HG03571 (cell line): Measurements from ENCODE around the gene LDAH.
"Not testable (repeated sequence)": the region's sequence is repeated elsewhere in the genome, so short reads cannot be mapped to it uniquely, and the experiment has no call there.

ENCODE experiments used
- ATAC-seq: cut with Tn5 transposase; IDR thresholded peaks from one replicate; pipeline ENCODE4 v1.9.1; 2021; ENCODE audit not compliant: unreplicated experiment

The LDAH gene

DNA sequence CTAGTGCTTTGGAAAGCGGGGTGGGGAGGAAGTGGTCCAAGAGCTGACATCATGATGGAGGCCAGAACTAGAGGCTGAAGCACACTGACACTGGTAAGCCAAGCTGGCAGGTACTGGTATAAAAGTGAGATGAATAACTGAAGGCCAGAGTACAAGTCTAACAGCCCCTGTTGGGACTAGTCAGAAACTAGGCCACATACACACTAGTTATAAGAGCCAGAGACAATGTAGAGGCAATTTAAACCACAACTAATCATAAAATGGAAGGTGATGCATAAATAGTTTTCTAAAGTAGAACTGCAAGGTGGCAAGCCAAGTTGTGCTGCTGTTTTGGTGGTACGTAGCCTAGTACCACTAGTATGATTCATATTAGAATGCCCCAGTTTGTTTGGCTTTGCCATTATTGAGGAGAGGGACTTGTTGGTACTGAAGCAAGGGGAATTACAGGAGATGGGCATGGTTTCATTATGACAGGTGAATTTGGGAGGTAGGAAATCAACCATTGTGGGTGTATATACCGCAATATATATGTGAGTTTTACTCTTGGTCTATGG, 98.3 kb downstream of the LDAH start:
- no peak for ATAC-seq

DNA sequence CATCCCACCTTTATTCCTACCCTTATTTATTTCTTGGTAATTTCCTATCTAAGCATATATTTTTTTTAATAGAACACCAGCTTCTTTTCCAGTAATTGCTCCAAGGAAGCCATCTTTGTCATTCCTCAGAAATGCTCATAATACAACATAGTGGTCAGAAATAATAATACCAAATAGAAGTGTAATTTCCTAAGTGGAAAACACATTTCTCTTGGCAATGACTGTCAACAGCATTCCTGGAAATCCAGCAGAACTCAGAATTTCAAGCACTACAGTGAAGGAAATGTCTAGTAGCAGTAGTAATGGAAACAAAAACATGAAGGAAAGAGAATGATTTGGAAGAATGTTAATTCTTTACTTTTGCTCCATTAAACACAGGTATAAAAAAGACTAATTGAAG, 99.4 kb downstream of the LDAH start:
- no peak for ATAC-seq

DNA sequence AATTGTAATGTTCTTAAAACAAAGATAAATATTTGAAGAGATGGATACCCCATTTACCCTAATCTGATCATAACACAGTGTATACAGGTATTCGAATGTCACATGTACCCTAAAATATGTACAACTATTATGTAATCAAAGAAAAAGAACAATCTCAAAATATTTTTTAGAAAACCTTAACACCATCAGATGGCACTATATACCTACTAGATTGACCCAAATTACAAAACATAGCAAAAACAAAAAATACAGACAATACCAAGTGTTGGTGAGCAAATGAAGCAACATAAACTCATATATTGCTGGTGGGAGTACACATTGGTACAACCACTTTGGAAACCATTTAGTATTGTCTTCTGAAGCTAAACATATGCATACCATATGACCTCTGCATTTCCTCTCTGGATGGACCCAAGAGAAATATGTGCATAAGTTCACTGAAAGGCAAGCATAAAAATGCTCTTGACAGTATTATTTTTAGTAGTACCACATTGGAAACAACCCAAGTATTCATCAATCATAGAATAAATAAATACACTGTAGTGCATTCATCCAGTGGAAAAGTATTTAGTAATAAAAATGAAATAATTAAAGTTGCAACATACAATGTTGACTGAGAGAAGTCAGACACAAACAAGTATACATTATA, 100.2 kb downstream of the LDAH start:
- no peak for ATAC-seq

GRCh38 chr2:20717641-20718040, 105.3 kb downstream of the LDAH start:
- no peak for ATAC-seq

DNA sequence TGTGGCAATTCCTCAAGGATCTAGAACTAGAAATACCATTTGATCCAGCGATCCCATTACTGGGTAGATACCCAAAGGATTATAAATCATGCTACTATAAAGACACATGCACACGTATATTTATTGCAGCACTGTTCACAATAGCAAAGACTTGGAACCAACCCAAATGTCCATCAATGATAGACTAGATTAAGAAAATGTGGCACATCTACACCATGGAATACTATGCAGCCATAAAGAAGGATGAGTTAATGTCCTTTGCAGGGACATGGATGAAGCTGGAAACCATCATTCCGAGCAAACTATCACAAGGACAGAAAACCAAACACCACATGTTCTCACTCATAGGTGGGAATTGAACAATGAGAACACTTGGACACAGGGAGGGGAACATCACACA, 106.7 kb downstream of the LDAH start:
- not testable (repeated sequence) for ATAC-seq

GRCh38 chr2:20714412-20714811, 108.5 kb downstream of the LDAH start:
- ATAC-seq, result not testable (repeated sequence)

DNA sequence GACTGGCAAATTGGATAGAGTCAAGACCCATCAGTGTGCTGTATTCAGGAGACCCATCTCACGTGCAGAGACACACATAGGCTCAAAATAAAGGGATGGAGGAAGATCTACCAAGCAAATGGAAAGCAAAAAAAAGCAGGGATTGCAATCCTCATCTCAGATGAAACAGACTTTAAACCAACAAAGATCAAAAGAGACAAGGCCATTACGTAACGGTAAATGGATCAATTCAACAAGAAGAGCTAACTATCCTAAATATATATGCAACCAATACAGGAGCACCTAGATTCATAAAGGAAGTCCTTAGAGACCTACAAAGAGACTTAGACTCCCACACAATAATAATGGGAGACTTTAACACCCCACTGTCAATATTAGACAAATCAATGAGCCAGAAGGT, 109.3 kb downstream of the LDAH start:
- not testable (repeated sequence) for ATAC-seq

DNA sequence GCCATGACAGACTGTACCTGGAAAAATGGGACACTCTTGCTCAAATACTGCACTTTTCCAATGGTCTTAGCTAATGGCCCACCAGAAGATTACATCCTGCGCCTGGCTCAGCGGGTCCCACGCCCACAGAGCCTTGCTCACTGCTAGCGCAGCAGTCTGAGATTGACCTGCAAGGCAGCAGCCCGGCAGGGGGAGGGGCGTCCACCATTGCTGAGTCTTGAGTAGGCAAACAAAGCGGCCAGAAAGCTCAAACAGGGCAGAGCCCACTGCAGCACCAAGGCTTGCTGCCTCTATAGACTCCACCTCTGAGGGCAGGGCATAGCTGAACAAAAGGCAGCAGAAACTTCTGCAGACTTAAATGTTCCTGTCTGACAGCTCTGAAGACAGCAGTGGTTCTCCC, 111.3 kb downstream of the LDAH start:
- not testable (repeated sequence) for ATAC-seq

DNA sequence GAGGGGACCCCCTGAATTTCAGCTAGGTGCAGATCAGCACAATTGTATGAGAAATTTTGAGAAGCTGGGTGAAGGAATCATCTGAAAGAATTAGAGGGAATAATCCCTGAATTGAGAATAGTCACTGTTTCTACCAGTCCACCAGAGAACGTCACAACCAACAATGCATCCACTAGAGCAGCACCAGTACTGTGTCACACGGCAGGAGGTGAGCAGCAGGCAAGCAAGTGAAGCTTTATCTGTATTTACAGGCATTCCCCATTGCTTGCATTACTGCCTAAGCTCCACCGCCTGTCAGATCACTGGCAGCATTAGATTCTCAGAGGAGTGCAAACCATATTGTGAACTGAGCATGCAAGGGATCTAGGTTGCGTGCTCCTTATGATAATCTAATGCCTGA, 115.3 kb downstream of the LDAH start:
- no peak for ATAC-seq

DNA sequence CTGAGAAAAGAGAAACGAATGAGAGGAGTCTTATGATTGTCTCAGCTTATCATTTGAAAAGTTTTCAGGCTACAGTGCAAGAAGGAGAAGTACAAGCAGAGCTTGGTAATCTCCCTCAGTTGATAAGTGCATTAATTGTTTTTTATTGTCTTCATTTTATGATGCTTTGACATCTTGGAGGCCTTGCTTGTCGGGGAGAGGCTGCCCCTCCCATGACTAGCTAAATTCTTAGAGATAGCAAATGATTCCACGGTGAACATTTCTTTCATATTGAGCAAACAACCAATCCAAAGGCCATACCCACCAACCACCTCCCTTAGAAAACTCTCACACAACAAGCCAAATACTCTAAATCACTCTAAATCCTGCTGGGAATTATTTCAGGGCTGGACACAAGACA, 116.1 kb downstream of the LDAH start:
- no peak for ATAC-seq

DNA sequence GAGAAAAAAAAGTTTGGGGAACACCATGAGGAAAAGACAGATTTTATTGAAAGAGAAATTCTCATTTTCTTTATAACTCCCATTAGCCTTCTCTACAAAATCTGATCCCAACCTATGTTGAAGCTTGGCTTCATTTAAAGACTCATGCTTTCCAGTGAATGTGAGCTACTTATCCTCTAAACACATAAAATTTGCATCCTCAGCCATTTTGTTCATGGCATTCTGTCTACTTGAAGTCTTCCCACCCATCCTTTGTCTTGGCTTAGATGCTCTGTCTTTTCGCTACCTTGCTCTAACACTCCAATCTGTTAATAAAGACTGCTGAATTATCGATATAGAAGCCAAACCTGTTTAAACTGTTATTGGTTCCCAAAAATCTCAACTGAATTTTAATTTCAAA, 116.7 kb downstream of the LDAH start:
- no peak for ATAC-seq

DNA sequence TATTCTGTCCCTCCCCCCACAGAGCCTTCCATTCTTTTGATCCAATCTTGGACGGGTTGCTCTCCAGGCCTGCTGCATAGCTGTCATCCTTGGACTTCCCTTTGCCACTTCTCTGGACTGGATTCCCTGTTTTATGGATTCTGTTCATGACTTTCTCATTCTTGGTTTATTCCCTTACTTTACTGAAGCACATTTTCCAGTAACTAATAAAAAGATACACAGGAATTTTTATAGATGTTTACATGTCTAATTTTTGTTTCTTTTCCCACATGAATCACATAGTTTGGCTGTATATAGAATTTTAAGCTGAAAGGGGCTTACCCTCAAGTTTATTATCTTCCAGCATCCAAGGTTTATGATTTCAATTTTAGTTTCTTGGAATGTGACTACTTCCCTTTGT, 118.0 kb downstream of the LDAH start:
- ATAC-seq, result no peak

DNA sequence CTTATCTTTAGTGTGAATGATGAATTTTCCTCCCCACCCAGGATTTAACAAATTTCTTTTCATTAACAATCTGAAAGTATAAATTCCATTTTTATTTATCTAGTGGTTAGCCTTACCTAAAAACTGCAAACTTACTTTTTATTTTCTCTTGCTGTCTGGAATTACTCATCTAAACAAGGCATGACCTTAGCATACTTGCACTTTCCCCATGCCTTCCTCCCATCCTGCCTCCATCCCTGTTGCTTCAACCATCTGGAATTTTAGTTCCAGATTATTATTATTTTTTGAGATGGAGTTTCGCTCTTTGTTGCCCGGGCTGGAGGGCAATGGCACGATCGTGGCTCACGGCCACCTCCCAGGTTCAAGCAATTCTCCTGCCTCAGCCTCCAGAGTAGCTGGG, 120.3 kb downstream of the LDAH start:
- no peak for ATAC-seq

GRCh38 chr2:20698916-20699613, 123.8 kb downstream of the LDAH start:
- no peak for ATAC-seq

DNA sequence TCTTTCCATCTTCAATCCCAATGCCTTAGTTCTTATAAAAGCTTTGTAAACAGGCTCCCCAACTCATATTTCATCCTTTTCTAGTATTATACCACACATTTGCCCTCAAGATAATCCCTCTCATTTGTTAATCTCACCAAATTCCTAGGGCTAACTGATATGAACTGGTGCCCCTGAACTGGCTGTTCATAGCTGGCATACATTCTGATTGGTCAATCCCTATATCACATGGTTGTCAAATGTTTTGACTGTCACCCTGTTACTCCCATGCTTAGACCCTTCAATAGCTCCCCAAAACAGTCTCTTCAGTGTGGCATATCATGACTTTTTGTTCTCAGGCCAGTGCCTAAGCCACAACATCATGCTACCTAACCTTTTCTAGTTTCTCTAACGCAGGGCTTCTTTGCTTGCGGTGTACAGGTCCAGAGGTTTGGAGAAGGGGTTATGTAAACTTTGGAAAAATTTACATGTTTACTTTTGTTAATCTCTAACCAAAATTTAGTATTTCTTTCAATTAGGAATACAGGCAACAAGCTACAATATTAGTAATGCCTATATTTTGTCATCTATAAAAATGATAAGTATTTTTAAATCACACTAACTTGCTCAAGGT, 125.5 kb downstream of the LDAH start:
- no peak for ATAC-seq

- ATAC-seq, result no peak
Measured at GRCh38 chr2:20696366-20696765, 126.5 kb downstream of the LDAH start.

- no peak for ATAC-seq
Measured at GRCh38 chr2:20693317-20693716, 129.6 kb downstream of the LDAH start.

- no peak for ATAC-seq
Measured at GRCh38 chr2:20692081-20692480, 130.8 kb downstream of the LDAH start.

DNA sequence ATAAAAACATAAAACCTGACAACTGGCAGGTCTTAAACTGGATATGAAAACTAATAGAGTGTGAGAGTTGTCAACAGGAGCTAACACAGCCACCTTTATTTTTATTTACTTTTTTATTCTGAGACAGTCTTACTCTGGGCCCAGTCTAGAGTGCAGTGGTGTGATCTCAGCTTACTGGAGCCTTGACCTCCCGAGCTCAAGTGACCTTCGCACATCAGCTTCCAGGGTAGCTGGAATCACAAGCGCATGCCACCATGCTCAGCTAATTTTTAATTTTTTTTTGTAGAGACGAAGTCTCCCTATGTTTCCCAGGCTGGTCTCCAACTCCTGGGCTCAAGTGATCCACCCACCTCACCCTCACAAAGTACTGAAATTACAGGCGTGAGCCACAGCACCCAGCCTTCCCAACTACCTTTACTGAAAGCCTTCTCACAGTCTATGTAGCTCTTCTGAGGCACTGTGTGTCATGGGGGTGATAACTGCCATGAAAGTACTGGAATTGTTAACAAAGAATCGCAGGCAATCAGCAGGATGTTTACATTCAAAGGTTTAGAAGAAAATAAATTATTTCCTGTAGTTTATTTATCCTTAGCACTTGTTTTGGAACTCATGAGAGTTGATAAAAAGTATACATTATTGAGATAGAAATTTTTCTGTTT, 131.7 kb downstream of the LDAH start:
- no peak for ATAC-seq

DNA sequence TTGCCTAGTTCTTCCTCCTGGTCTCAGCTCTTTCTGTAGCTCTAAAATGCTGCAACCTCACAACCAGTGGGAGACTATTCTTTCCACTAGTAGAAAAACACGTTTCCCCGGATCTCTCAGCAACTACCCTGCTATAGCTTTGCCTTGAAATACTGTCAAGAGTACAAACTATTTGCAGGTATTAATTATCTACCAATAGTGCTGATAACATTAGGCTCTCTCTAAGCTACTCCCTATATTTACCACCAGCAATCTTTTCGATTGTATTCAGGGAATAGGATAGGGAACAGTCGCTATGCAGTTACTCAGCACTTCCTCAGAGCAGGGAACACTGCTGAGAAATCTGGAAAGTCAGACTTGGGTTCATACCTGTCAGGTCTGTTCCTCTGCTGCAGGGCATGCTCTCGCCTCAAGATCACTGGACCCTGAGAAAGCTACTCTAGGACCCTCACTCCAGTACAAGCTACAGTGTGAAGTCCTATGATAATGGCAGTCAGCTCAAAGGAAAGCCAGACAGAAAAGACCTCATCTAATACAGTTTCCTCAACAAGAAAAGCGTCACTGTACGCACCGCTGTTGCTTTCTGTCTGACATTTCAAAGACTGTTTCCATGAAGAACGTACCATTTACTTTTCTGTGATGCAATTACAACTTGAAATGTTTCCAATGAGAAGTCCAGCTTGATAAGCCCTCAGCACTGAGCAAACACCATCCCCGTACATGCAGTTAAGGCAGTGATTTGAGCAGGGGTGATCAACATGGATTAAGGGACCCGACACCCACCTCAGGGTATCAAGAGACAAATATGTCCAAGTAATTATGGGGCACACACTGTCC, 133.3 kb downstream of the LDAH start:
- no peak for ATAC-seq
